HG02623 (cell line): Measurements from ENCODE around the gene LONRF2.
A peak's percentile ranks its signal among the peaks of the same experiment; 100 is the strongest.
"Not testable (repeated sequence)": the region's sequence is repeated elsewhere in the genome, so short reads cannot be mapped to it uniquely, and the experiment has no call there.

Experiments used
- ATAC-seq: cut with Tn5 transposase; IDR thresholded peaks from one replicate; pipeline ENCODE4 v1.9.1; 2021; ENCODE audit warnings: moderate library complexity; ENCODE audit not compliant: unreplicated experiment

Gene LONRF2

GRCh38 chr2:100256416-100256815 is 65.9 kb downstream of the LONRF2 start:
- no peak for ATAC-seq

GRCh38 chr2:100254646-100255210 is 67.6 kb downstream of the LONRF2 start:
- no peak for ATAC-seq

- ATAC-seq, result no peak
These were observed 68.5 kb downstream of the LONRF2 start for GRCh38 chr2:100253786-100254185.

- ATAC-seq, result no peak
These were observed 69.2 kb downstream of the LONRF2 start for GRCh38 chr2:100252811-100253698.

- ATAC-seq, result no peak
These were observed 71.7 kb downstream of the LONRF2 start for GRCh38 chr2:100250645-100251044.

GRCh38 chr2:100248971-100249370 is 73.3 kb downstream of the LONRF2 start:
- ATAC-seq, result no peak

- not testable (repeated sequence) for ATAC-seq
These were observed 73.7 kb downstream of the LONRF2 start for GRCh38 chr2:100248556-100248955.

- peak; percentile 14 for ATAC-seq
These were observed 74.3 kb downstream of the LONRF2 start for GRCh38 chr2:100248044-100248330.

GRCh38 chr2:100247256-100248043 is 74.9 kb downstream of the LONRF2 start:
- peak; percentile 61 for ATAC-seq

- no peak for ATAC-seq
These were observed 75.8 kb downstream of the LONRF2 start for GRCh38 chr2:100246163-100247145.

- ATAC-seq, result no peak
These were observed 76.6 kb downstream of the LONRF2 start for GRCh38 chr2:100245681-100246080.

GRCh38 chr2:100244881-100245605 is 77.3 kb downstream of the LONRF2 start:
- ATAC-seq, result no peak

GRCh38 chr2:100243631-100244030 is 78.7 kb downstream of the LONRF2 start:
- ATAC-seq, result no peak

- no peak for ATAC-seq
These were observed 79.2 kb downstream of the LONRF2 start for GRCh38 chr2:100242891-100243619.

- no peak for ATAC-seq
These were observed 79.8 kb downstream of the LONRF2 start for GRCh38 chr2:100242476-100242875.

GRCh38 chr2:100241236-100241635 is 81.1 kb downstream of the LONRF2 start:
- ATAC-seq, result no peak

GRCh38 chr2:100240386-100240785 is 81.9 kb downstream of the LONRF2 start:
- no peak for ATAC-seq

- ATAC-seq, result no peak
These were observed 82.7 kb downstream of the LONRF2 start for GRCh38 chr2:100239486-100240210.

- ATAC-seq, result no peak
These were observed 83.8 kb downstream of the LONRF2 start for GRCh38 chr2:100238471-100238870.
